OCI-LY7 (cell line): ENCODE data around the gene KMT5B. TPM values are rescaled to one million over a fixed set of nuclear protein-coding genes. Genes with fewer than 3 reads are reported as not detected.

ENCODE experiments used
- BruUV-seq: library from RNA; stranded (reverse); fragments of 400-500 nt; replicated peaks from 2 replicates; lab custom pipeline; 2021; lab: Mats Ljungman, UMichigan
- CTCF ChIA-PET: fragments of 300-600 bp; sonication (Branson Sonifier 250); formaldehyde crosslinking; loops from one replicate; lab custom pipeline; 2022; ENCODE audit warnings: antibody characterized with exemption; ENCODE audit not compliant: unreplicated experiment; lab: Charles Lee
- POLR2A ChIA-PET: fragments of 300-600 bp; sonication (Branson Sonifier 250); formaldehyde crosslinking; loops from one replicate; lab custom pipeline; 2022; ENCODE audit warnings: antibody characterized with exemption; lab: Charles Lee
- DNase-seq: peaks from one replicate; pipeline ENCODE4 v3.0.0-alpha.2; 2015; ENCODE audit warnings: low spot score
- H2AFZ ChIP-seq: fragments of 200-600 bp; sonication (generic), shearing (Covaris generic); 2 replicates; pipeline ENCODE4 v1.6.1; 2014; ENCODE audit warnings: mild to moderate bottlenecking, antibody characterized with exemption, low read length, moderate library complexity
- H3K27ac ChIP-seq: fragments of 200-600 bp; sonication (generic); 2 replicates; pipeline ENCODE4 v1.5.1; 2014; ENCODE audit warnings: mixed run types, low read depth, mild to moderate bottlenecking, moderate library complexity, low read length, inconsistent platforms; ENCODE audit not compliant: poor library complexity, severe bottlenecking
- H3K36me3 ChIP-seq: fragments of 200-600 bp; sonication (generic); 2 replicates; pipeline ENCODE4 v1.6.1; 2014; ENCODE audit warnings: mild to moderate bottlenecking, antibody characterized with exemption, low read length, moderate library complexity, mixed read lengths; ENCODE audit not compliant: insufficient read depth
- H3K4me1 ChIP-seq: fragments of 200-600 bp; sonication (generic); 2 replicates; pipeline ENCODE4 v1.5.1; 2014; ENCODE audit warnings: mild to moderate bottlenecking, low read length; ENCODE audit not compliant: insufficient read depth, poor library complexity, severe bottlenecking
- H3K4me2 ChIP-seq: fragments of 200-600 bp; sonication (generic); 2 replicates; pipeline ENCODE4 v1.6.1; 2014; ENCODE audit warnings: mild to moderate bottlenecking, low read length
- H3K4me3 ChIP-seq: fragments of 200-600 bp; sonication (generic); 2 replicates; pipeline ENCODE4 v1.5.1; 2014; ENCODE audit warnings: mild to moderate bottlenecking, low read depth, low read length; ENCODE audit not compliant: poor library complexity, severe bottlenecking
- H3K79me2 ChIP-seq: fragments of 200-600 bp; sonication (generic); 2 replicates; pipeline ENCODE4 v1.6.1; 2016; ENCODE audit warnings: low read depth, mild to moderate bottlenecking, low read length, moderate library complexity, mixed read lengths; ENCODE audit not compliant: insufficient read depth
- H3K9me2 ChIP-seq: fragments of 200-600 bp; sonication (generic); 2 replicates; pipeline ENCODE4 v1.6.1; 2016; ENCODE audit warnings: mild to moderate bottlenecking, low read length, mixed read lengths; ENCODE audit not compliant: insufficient read depth
- H3K9me3 ChIP-seq: fragments of 200-600 bp; sonication (generic); 2 replicates; pipeline ENCODE4 v1.6.1; 2014; ENCODE audit warnings: mild to moderate bottlenecking, mixed run types, low read length, mixed read lengths
- H4K20me1 ChIP-seq: fragments of 200-600 bp; sonication (generic); 2 replicates; pipeline ENCODE4 v1.6.1; 2014; ENCODE audit warnings: mild to moderate bottlenecking, antibody characterized with exemption, low read length, moderate library complexity, mixed read lengths; ENCODE audit not compliant: insufficient read depth
- CTCF ChIP-seq: fragments of 200-600 bp; sonication (generic); conservative IDR thresholded peaks from 2 replicates; pipeline ENCODE4 v1.5.1; 2014; ENCODE audit warnings: mild to moderate bottlenecking, antibody characterized with exemption, low read length, moderate library complexity, mixed read lengths
- EZH2phosphoT487 ChIP-seq: fragments of 200-600 bp; sonication (generic); IDR thresholded peaks from 2 replicates; pipeline ENCODE4 v1.6.1; 2018; ENCODE audit warnings: low read depth, borderline replicate concordance, mild to moderate bottlenecking, mixed run types, antibody characterized with exemption, low read length, moderate library complexity, mixed read lengths
- intact Hi-C: fragments of 100-400 bp; cut with micrococcal nuclease; formaldehyde crosslinking; loops from one replicate; pipeline ENCODE4 v1.10.0; 2022; ENCODE audit not compliant: unreplicated experiment
- total RNA-seq, 2 experiments: library from RNA; depleted of rRNA in 1 of 2; stranded (reverse); fragments of >200 nt in 1 of 2; shearing (Covaris generic) in 1 of 2; gene quantifications; 2 replicates each; pipeline ENCODE4 v1.2.3, GENCODE V29; 2014 to 2022

Gene KMT5B
- total RNA-seq, 2 experiments from 2014 or later = 14.3 to 28.8 TPM

GRCh38 chr11:68128682-68129327 lies 84.3 kb downstream of the KMT5B start:
- intact Hi-C loops = no loop called here
- CTCF ChIA-PET = no interaction called here

GRCh38 chr11:68127714-68128681 lies 85.1 kb downstream of the KMT5B start:
- no peak for TF ChIP-seq CTCF
- TF ChIP-seq EZH2phosphoT487 = no peak
- no peak overlapping the region for H3K27ac ChIP-seq
- intact Hi-C loops = no loop called here
- H3K36me3 ChIP-seq = no peaks in the 10 kb centered on the region
- CTCF ChIA-PET = no interaction called here
- no TSS peak for BruUV-seq
- H3K4me3 ChIP-seq = no peak overlapping the region
- POLR2A ChIA-PET = interaction anchor here (0.5 kb wide), 1 partner anchor 65 kb away, joined by 3 read pairs; no protein-coding TSS in a partner anchor
- no peaks in the 10 kb centered on the region for H3K9me2 ChIP-seq
- H4K20me1 ChIP-seq = no peaks in the 10 kb centered on the region
- H3K4me2 ChIP-seq = no peak overlapping the region
- peaks cover 7% of the 10 kb centered on the region for H3K4me1 ChIP-seq
- peaks cover 5% of the 10 kb centered on the region; the same call in 1 of the 2 replicates for H3K9me3 ChIP-seq
- H2AFZ ChIP-seq = no peak overlapping the region
- no peaks in the 10 kb centered on the region for H3K79me2 ChIP-seq
- DNase-seq = no peak

More at GRCh38 chr11:68128682-68129327, 84.3 kb downstream of the KMT5B start:
- POLR2A ChIA-PET = no interaction called here
- H3K36me3 ChIP-seq = no peaks in the 10 kb centered on the region
- H4K20me1 ChIP-seq = no peaks in the 10 kb centered on the region
- H3K4me2 ChIP-seq = no peak overlapping the region
- H3K4me1 ChIP-seq = peaks cover 7% of the 10 kb centered on the region
- no peak for DNase-seq
- TF ChIP-seq EZH2phosphoT487 = no peak
- no peak for TF ChIP-seq CTCF
- no peak overlapping the region for H3K27ac ChIP-seq
- BruUV-seq = no TSS peak
- H3K9me2 ChIP-seq = no peaks in the 10 kb centered on the region
- H2AFZ ChIP-seq = no peak overlapping the region
- peaks cover 13% of the 10 kb centered on the region; the same call in 1 of the 2 replicates for H3K9me3 ChIP-seq
- H3K4me3 ChIP-seq = no peak overlapping the region
- H3K79me2 ChIP-seq = no peaks in the 10 kb centered on the region
